NOMO-1 treated with DMSO at 0.1 percent for 48 hours (cell line): ENCODE data around the gene LRP1B.

Source experiments
- DNase-seq: peaks from one replicate; lab custom pipeline; 2025; ENCODE audit not compliant: unreplicated experiment; lab: John Stamatoyannopoulos, UW

The LRP1B gene

GRCh38 chr2:141701618-141702017, 429.2 kb downstream of the LRP1B start:
- DNase-seq: no peak

- no peak for DNase-seq
Observed at GRCh38 chr2:141699573-141699972, 431.2 kb downstream of the LRP1B start.

GRCh38 chr2:141698500-141698899, 432.3 kb downstream of the LRP1B start:
- DNase-seq: no peak

- no peak for DNase-seq
Observed at GRCh38 chr2:141697035-141697434, 433.8 kb downstream of the LRP1B start.

- no peak for DNase-seq
Observed at GRCh38 chr2:141694180-141694579, 436.6 kb downstream of the LRP1B start.

GRCh38 chr2:141692829-141693228, 438.0 kb downstream of the LRP1B start:
- no peak for DNase-seq

GRCh38 chr2:141676139-141676538, 454.7 kb downstream of the LRP1B start:
- no peak for DNase-seq

GRCh38 chr2:141666191-141666590, 464.6 kb downstream of the LRP1B start:
- DNase-seq: no peak

GRCh38 chr2:141660232-141660631, 470.6 kb downstream of the LRP1B start:
- DNase-seq: no peak

GRCh38 chr2:141654311-141654710, 476.5 kb downstream of the LRP1B start:
- DNase-seq: no peak

GRCh38 chr2:141653184-141653583, 477.6 kb downstream of the LRP1B start:
- no peak for DNase-seq

GRCh38 chr2:141652308-141652707, 478.5 kb downstream of the LRP1B start:
- DNase-seq: no peak

GRCh38 chr2:141647353-141647752, 483.5 kb downstream of the LRP1B start:
- DNase-seq: no peak

- no peak for DNase-seq
Observed at GRCh38 chr2:141641462-141641861, 489.4 kb downstream of the LRP1B start.

GRCh38 chr2:141639809-141640208, 491.0 kb downstream of the LRP1B start:
- no peak for DNase-seq

- no peak for DNase-seq
Observed at GRCh38 chr2:141633132-141633531, 497.7 kb downstream of the LRP1B start.

GRCh38 chr2:141630407-141630930, 500.3 kb downstream of the LRP1B start:
- no peak for DNase-seq

GRCh38 chr2:141620372-141620771, 510.4 kb downstream of the LRP1B start:
- no peak for DNase-seq

- DNase-seq: no peak
Observed at GRCh38 chr2:141618457-141618856, 512.4 kb downstream of the LRP1B start.

- no peak for DNase-seq
Observed at GRCh38 chr2:141611981-141612380, 518.8 kb downstream of the LRP1B start.

GRCh38 chr2:141611176-141611571, 519.6 kb downstream of the LRP1B start:
- no peak for DNase-seq

GRCh38 chr2:141610564-141611175, 520.1 kb downstream of the LRP1B start:
- no peak for DNase-seq

- no peak for DNase-seq
Observed at GRCh38 chr2:141605163-141605562, 525.7 kb downstream of the LRP1B start.
